Glutamatergic neuron (in vitro differentiated cells): ENCODE measurements around the gene KIF4A. TPM values are rescaled to one million over a fixed set of nuclear protein-coding genes. Genes with fewer than 3 reads are reported as not detected.

Source experiments
- DNase-seq: peaks from one replicate; pipeline ENCODE4 v3.0.0; 2022
- H3K27ac Mint-ChIP-seq: one replicate; pipeline ENCODE4 v1.8.0; 2020; ENCODE audit warnings: mild to moderate bottlenecking, mixed read lengths, inconsistent platforms; ENCODE audit not compliant: unreplicated experiment
- H3K27me3 Mint-ChIP-seq: one replicate; pipeline ENCODE4 v1.8.0; 2020; ENCODE audit warnings: mild to moderate bottlenecking, moderate library complexity, mixed read lengths, inconsistent platforms; ENCODE audit not compliant: unreplicated experiment
- H3K36me3 Mint-ChIP-seq: one replicate; pipeline ENCODE4 v1.8.0; 2020; ENCODE audit warnings: mild to moderate bottlenecking, mixed read lengths, inconsistent platforms; ENCODE audit not compliant: unreplicated experiment
- H3K4me1 Mint-ChIP-seq: one replicate; pipeline ENCODE4 v1.8.0; 2020; ENCODE audit warnings: mild to moderate bottlenecking, low read depth, mixed read lengths, inconsistent platforms; ENCODE audit not compliant: unreplicated experiment
- H3K4me3 Mint-ChIP-seq: one replicate; pipeline ENCODE4 v1.8.0; 2020; ENCODE audit warnings: mild to moderate bottlenecking, mixed read lengths, inconsistent platforms; ENCODE audit not compliant: unreplicated experiment
- H3K9me3 Mint-ChIP-seq: one replicate; pipeline ENCODE4 v1.8.0; 2020; ENCODE audit warnings: mild to moderate bottlenecking, moderate library complexity, mixed read lengths, inconsistent platforms; ENCODE audit not compliant: unreplicated experiment
- total RNA-seq: library from RNA; stranded (reverse); fragmentation: NEBNext Ultra II Directional; extraction: Animal tissue kit (Norgen Biotek cat#: 25700); gene quantifications from one replicate; pipeline ENCODE4 v1.2.1, GENCODE V29; 2021; ENCODE audit not compliant: unreplicated experiment
- TF ChIP-seq, protein P1 (sequence below): fragments of 200-600 bp; sonication (generic); IDR thresholded peaks from one replicate; pipeline ENCODE4 v1.5.0; 2021; ENCODE audit not compliant: partially characterized antibody, unreplicated experiment

The KIF4A gene
- total RNA-seq, 1 donor from 2014 or later: 4.6 TPM

DNA sequence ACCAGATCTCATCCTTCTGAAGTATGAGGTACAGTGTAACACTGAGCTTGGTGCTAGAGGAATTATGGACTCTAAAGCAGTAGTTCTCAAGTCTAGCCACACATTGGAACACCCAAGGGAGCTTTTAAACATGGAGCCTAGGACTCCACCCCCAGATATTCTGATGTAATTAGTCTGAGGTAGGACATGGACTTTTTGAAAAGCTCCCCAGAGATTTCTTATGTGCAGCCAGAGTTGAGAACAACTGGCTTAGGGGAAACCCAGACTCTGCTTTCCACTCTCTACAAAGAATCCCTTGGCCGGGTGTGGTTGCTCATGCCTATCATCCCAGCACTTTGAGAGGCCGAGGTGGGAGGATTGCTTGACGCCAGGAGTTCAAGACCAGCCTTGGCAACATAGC, 121.6 kb downstream of the KIF4A start:
- no peaks in the 10 kb centered on the region for H3K9me3 Mint-ChIP-seq
- TF ChIP-seq, protein P1, sequence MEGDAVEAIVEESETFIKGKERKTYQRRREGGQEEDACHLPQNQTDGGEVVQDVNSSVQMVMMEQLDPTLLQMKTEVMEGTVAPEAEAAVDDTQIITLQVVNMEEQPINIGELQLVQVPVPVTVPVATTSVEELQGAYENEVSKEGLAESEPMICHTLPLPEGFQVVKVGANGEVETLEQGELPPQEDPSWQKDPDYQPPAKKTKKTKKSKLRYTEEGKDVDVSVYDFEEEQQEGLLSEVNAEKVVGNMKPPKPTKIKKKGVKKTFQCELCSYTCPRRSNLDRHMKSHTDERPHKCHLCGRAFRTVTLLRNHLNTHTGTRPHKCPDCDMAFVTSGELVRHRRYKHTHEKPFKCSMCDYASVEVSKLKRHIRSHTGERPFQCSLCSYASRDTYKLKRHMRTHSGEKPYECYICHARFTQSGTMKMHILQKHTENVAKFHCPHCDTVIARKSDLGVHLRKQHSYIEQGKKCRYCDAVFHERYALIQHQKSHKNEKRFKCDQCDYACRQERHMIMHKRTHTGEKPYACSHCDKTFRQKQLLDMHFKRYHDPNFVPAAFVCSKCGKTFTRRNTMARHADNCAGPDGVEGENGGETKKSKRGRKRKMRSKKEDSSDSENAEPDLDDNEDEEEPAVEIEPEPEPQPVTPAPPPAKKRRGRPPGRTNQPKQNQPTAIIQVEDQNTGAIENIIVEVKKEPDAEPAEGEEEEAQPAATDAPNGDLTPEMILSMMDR: no peak
- DNase-seq: no peak
- H3K36me3 Mint-ChIP-seq: no peaks in the 10 kb centered on the region
- no peak overlapping the region for H3K27ac Mint-ChIP-seq
- no peak overlapping the region for H3K4me3 Mint-ChIP-seq
- no peaks in the 10 kb centered on the region for H3K27me3 Mint-ChIP-seq
- no peaks in the 10 kb centered on the region for H3K4me1 Mint-ChIP-seq

DNA sequence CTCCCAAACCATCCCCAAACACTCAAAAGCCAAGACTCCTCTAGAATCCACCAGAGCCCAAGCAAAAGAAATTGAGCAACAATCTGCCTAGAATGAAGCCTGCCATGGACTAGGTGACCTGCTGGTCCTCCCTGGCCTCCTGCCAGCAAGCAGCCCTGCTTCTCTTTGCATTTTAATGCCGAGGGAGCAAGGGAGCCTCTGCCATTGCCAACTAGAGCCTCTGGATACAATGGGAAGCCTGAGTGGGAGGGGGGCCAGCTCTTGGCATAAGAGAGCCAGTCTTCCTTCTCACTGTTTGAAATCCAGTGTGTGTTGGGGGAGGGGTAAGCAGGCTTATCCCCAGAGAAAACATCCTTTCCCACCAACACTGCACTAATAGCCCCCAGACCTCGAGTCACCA, 131.7 kb downstream of the KIF4A start:
- TF ChIP-seq, protein P1: no peak
- Mint-ChIP-seq H3K4me1 (no peaks in the 10 kb centered on the region), H3K27me3 (no peaks in the 10 kb centered on the region), H3K36me3 (no peaks in the 10 kb centered on the region), H3K4me3 (no peak overlapping the region), H3K9me3 (no peaks in the 10 kb centered on the region), H3K27ac (no peak overlapping the region)
- no peak for DNase-seq

DNA sequence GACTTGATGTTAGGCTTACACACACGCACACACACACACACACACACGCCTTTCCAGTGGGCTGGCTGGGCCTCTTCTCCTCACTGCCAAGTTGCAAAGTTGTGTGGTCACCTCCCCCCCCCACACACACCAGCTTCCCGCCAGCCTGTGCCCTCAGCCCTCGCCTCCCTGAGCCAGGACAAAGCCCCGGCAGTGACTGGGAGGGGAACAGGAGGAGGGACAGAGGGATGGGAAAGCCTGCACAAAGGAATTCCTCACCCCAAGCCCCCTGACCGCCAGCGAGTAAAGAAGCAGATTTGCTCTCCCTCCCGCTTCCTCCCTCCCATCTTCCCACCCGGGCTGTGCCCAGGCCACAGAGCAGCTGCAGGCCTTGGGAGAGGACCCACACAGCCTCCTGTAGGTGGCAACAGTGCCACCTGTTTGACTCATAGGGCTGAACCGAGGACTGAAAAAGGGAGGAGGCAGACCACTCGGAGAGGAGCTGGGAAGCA, 133.0 kb downstream of the KIF4A start, which contains the start of gene GDPD2:
Gene GDPD2, plus strand, starts transcription at position 464 of the 491 bp plus-strand sequence. CDS start 1,671 bp downstream, outside the sequence.
- Mint-ChIP-seq H3K36me3 (no peaks in the 10 kb centered on the region), H3K4me3 (no peak within 1 kb of the TSS), H3K27ac (no peak within 1 kb of the TSS), H3K27me3 (no peaks in the 10 kb centered on the region), H3K9me3 (no peaks in the 10 kb centered on the region), H3K4me1 (no peaks in the 10 kb centered on the region)
- TF ChIP-seq, protein P1: no peak
- DNase-seq: no peak

DNA sequence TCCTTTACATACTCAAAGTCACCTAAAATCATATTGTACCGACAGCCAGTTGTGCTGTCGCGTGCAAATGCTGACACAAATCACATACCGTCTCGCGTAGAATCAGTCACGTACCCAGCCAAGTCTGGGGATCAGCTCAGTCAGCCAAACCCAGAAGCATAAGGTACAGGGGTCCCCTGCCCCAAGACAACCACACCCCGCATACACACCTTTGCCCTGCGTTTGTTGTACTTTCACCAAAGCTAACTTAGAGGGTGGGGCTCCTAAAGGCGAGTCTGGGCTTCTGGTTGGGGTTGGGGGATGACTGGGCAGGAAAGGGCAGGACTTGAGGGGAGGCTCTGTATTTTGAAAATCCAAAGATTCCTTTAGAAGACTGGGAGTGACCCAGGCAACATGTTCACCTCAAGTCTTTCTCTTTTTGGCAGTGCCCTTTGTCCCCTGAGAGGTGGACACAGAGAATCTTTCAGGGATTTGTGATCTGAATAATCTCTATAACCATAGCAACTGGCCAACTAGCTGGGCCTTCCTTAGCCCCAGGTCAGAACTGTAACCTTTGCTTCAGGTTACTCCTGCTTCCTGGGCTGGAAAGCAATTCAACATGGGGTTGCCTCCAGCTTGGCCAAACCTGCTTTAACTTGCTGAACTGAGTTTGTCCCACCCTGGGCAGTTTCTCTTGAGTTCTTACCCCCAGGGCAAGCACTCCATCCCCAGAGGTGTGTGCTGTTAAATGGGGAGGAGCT, 134.2 kb downstream of the KIF4A start:
- no peak for DNase-seq
- Mint-ChIP-seq H3K27me3 (peaks cover 2% of the 10 kb centered on the region), H3K4me3 (no peak overlapping the region), H3K4me1 (no peaks in the 10 kb centered on the region), H3K27ac (no peak overlapping the region), H3K36me3 (no peaks in the 10 kb centered on the region), H3K9me3 (no peaks in the 10 kb centered on the region)
- TF ChIP-seq, protein P1: no peak

DNA sequence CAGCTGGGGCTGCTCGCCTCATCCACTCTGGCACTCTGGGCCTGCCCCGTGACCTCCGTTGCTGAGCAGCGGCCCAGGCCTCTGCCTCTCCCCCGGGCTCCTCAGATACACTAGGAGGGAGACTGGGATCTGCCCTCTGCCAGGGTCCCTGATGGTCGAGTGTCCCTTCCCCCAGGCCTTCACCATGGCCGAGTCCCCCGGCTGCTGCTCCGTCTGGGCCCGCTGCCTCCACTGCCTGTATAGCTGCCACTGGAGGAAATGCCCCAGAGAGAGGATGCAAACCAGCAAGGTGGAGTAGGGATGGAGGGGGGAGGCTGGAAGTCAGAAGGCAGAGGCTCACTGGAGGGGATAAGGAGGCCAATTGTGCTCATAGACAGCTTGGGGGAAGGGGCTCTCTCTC, 134.9 kb downstream of the KIF4A start:
- TF ChIP-seq, protein P1: no peak
- peaks cover 2% of the 10 kb centered on the region for H3K27me3 Mint-ChIP-seq
- H3K4me1 Mint-ChIP-seq: no peaks in the 10 kb centered on the region
- no peak overlapping the region for H3K4me3 Mint-ChIP-seq
- no peak for DNase-seq
- H3K9me3 Mint-ChIP-seq: no peaks in the 10 kb centered on the region
- H3K27ac Mint-ChIP-seq: no peak overlapping the region
- H3K36me3 Mint-ChIP-seq: no peaks in the 10 kb centered on the region
